GM10266 (cell line): ENCODE data around the gene RASSF4.

Source experiments
- DNase-seq: peaks from one replicate; pipeline ENCODE4 v3.0.0; 2012; ENCODE audit errors: extremely low spot score
- CTCF ChIP-seq: IDR thresholded peaks from 2 replicates; pipeline ENCODE4 v1.5.1; 2012; ENCODE audit warnings: mild to moderate bottlenecking, low read depth; ENCODE audit not compliant: control insufficient read depth, insufficient read depth; ENCODE audit errors: missing control alignments

The RASSF4 gene

GRCh38 chr10:44971935-44972757 is 12.5 kb downstream of the RASSF4 start:
- TF ChIP-seq CTCF: no peak
- no peak for DNase-seq

GRCh38 chr10:44972874-44973306 is 13.3 kb downstream of the RASSF4 start:
- no peak for DNase-seq
- TF ChIP-seq CTCF: no peak

- TF ChIP-seq CTCF: no peak
- no peak for DNase-seq
Measured at GRCh38 chr10:44973323-44974081, 13.9 kb downstream of the RASSF4 start.

- no peak for TF ChIP-seq CTCF
- no peak for DNase-seq
Measured at GRCh38 chr10:44974082-44974627, 14.6 kb downstream of the RASSF4 start.

- peak; percentile 81 for DNase-seq
- peak; percentile 88 for TF ChIP-seq CTCF
Measured at GRCh38 chr10:44974628-44975430, 15.2 kb downstream of the RASSF4 start.

- TF ChIP-seq CTCF: no peak
Measured at GRCh38 chr10:44975431-44976331, 16.1 kb downstream of the RASSF4 start.

More at GRCh38 chr10:44975431-44976331, 16.1 kb downstream of the RASSF4 start:
- DNase-seq: peak; percentile 51
